HG02870 (cell line): ENCODE data around the gene RTN4RL1.
"Not testable (repeated sequence)": the region's sequence is repeated elsewhere in the genome, so short reads cannot be mapped to it uniquely, and the experiment has no call there.

Experiments
- ATAC-seq: cut with Tn5 transposase; IDR thresholded peaks from one replicate; pipeline ENCODE4 v1.9.1; 2021; ENCODE audit warnings: mild to moderate bottlenecking, moderate library complexity; ENCODE audit not compliant: unreplicated experiment

Gene RTN4RL1

GRCh38 chr17:1899403-1900000 lies 125.6 kb downstream of the RTN4RL1 start:
- no peak for ATAC-seq

DNA sequence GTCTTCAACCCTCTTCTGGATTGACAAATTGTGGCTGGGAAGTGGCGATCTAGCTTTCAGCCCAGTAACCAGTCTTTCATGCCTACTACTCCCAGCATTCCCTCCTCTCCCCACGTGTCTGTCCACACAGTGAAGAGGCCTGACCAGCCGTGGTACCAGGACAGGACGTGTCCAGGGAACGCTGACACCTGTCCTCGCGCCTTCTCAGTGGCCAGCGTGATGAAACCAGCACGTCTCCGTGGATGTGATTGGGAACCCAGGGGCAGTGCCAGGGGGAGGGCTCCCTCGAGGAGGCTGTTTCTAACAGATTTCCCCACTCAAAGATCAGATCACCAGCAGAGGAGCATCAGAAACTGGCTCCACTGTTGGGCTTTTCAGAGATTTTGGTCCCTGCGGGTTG lies 126.3 kb downstream of the RTN4RL1 start:
- no peak for ATAC-seq

- no peak for ATAC-seq
Measured at GRCh38 chr17:1898332-1898731, 126.8 kb downstream of the RTN4RL1 start.

DNA sequence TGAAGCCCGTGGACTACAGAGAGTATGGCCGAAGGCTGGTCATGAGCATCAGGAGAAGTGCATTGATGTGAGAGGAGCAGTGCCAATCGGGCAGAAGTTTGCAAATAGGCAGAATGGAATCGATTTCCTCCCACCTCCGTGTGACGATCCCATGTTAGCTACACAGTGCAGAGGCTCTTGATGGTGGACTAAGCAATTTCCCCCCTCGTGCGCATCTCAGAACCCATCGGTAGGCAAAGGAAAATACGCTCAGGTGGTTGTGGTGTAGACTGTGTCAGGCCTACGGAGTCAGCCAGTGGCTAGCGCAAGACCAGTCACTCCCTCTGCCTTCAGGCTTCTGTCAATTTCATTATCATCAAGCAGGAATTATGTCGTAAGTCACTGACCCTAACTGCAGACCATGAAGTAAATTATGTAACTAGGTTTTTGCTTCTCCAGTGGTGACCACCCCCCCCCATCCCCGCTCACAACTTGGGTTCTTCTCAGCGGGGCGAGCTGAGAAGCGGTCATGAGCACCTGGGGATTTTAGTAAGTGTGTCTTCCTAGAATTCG lies 128.0 kb downstream of the RTN4RL1 start:
- no peak for ATAC-seq

DNA sequence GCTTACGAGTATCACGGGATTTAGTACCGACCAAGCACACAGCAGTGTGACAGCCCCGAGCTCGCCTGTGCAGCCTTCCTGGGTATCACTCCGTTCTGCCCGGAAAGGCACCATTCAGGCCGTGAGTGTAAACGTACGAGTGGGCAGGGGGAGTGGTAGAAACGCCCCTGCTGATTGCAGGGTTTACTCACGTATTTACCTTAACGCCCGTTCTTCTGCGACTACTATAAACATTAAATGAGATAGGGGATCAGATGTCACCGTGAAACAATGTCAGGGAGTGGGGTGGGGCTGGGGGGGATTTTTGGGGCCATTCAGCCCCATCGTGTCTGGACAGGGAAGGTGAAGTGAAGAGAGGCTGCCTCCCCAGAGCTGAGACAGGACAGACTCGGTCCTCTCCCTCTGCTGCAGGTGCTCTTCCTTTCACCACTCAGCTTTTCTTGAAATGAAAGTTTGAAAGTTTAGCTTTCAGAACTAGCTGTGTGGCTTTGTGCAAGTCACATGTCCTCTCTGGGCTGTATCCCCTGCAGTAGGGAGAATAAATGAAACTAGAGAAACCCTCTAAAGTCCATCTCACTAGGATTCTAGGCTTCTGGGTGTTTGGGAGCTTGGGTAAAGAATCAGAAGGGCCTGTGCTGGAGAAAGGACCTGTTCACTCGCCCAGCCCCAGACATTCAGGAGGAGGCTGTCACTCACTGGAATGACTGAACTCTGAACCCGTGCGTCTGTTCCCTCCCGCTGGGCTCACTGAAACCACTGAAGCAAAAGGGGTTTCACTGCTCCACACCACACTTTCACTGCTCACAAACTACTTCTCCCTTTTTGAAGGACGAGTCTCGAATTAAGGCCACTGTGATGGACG lies 128.7 kb downstream of the RTN4RL1 start:
- peak; percentile 74 for ATAC-seq

DNA sequence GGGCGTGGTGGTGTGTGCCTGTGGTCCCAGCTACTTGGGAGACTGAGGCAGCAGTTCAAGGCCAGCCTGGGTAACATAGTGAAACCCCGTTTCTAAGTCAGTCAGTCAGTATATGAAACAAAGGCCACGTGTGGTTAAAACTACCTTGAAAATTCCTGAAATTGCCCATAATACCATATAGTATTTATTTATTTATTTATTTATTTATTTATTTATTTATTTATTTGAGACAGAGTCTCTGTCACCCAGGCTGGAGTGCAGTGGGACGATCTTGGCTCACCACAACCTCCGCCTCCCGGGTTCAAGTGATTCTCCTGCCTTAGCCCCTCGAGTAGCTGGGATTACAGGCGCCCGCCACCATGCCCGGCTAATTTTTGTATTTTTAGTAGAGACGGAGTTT lies 129.7 kb downstream of the RTN4RL1 start:
- not testable (repeated sequence) for ATAC-seq

GRCh38 chr17:1894753-1895339 lies 130.3 kb downstream of the RTN4RL1 start:
- no peak for ATAC-seq

- no peak for ATAC-seq
Measured at GRCh38 chr17:1890758-1891450, 134.2 kb downstream of the RTN4RL1 start.

GRCh38 chr17:1888741-1889140 lies 136.4 kb downstream of the RTN4RL1 start:
- no peak for ATAC-seq
